MM.1S (cell line): ENCODE measurements around the gene CD58.

Source experiments
- DNase-seq: peaks from one replicate; pipeline ENCODE4 v3.0.0-alpha.2; 2015
- H2AFZ ChIP-seq: fragments of 300-600 bp; sonication (generic); 2 replicates; pipeline ENCODE4 v1.6.0; 2016; ENCODE audit warnings: antibody characterized with exemption, low read length
- H3F3A ChIP-seq: fragments of 300-600 bp; sonication (generic); 2 replicates; pipeline ENCODE4 v1.6.1; 2016; ENCODE audit warnings: mild to moderate bottlenecking, antibody characterized with exemption, low read length, moderate library complexity, mixed read lengths; ENCODE audit not compliant: insufficient read depth
- H3K27ac ChIP-seq: fragments of 300-600 bp; sonication (generic); 2 replicates; pipeline ENCODE4 v1.5.1; 2016; ENCODE audit warnings: mild to moderate bottlenecking, low read length
- H3K27me3 ChIP-seq: fragments of 300-600 bp; sonication (generic); replicated peaks from 2 replicates; pipeline ENCODE4 v1.6.0; 2016; ENCODE audit warnings: low read length; ENCODE audit not compliant: insufficient read depth
- H3K36me3 ChIP-seq: fragments of 300-600 bp; sonication (generic); replicated peaks from 2 replicates; pipeline ENCODE4 v1.6.1; 2016; ENCODE audit warnings: mild to moderate bottlenecking, low read length, mixed read lengths; ENCODE audit not compliant: insufficient read depth
- H3K4me1 ChIP-seq: fragments of 300-600 bp; sonication (generic); 2 replicates; pipeline ENCODE4 v1.6.1; 2016; ENCODE audit warnings: low read length, mixed read lengths
- H3K4me2 ChIP-seq: fragments of 300-600 bp; sonication (generic); 2 replicates; pipeline ENCODE4 v1.6.0; 2016; ENCODE audit warnings: low read depth, low read length
- H3K4me3 ChIP-seq: fragments of 300-600 bp; sonication (generic); 2 replicates; pipeline ENCODE4 v1.5.1; 2016; ENCODE audit warnings: low read length, mixed read lengths
- H3K79me2 ChIP-seq: fragments of 300-600 bp; sonication (generic); 2 replicates; pipeline ENCODE4 v1.6.1; 2016; ENCODE audit warnings: mixed run types, low read length, mixed read lengths
- H3K9ac ChIP-seq: fragments of 300-600 bp; sonication (generic); 2 replicates; pipeline ENCODE4 v1.6.1; 2016; ENCODE audit warnings: low read length, mixed read lengths
- H3K9me2 ChIP-seq: fragments of 300-600 bp; sonication (generic); replicated peaks from 2 replicates; pipeline ENCODE4 v1.6.1; 2016; ENCODE audit warnings: mild to moderate bottlenecking, low read length, mixed read lengths; ENCODE audit not compliant: insufficient read depth
- H3K9me3 ChIP-seq: fragments of 300-600 bp; sonication (generic); replicated peaks from 2 replicates; pipeline ENCODE4 v1.6.1; 2016; ENCODE audit warnings: mild to moderate bottlenecking, low read length, mixed read lengths; ENCODE audit not compliant: insufficient read depth
- H4K20me1 ChIP-seq: fragments of 300-600 bp; sonication (generic); 2 replicates; pipeline ENCODE4 v1.6.1; 2016; ENCODE audit warnings: mild to moderate bottlenecking, low read length, moderate library complexity, mixed read lengths; ENCODE audit not compliant: insufficient read depth
- EZH2 ChIP-seq: fragments of 300-600 bp; sonication (generic); optimal IDR thresholded peaks from 2 replicates; pipeline ENCODE3; 2017; ENCODE audit warnings: low read depth, mild to moderate bottlenecking, antibody characterized with exemption, low read length, mixed read lengths
- EZH2phosphoT487 ChIP-seq: fragments of 300-600 bp; sonication (generic); IDR thresholded peaks from 2 replicates; pipeline ENCODE4 v1.6.1; 2018; ENCODE audit warnings: antibody characterized with exemption, low read length
- TF ChIP-seq, protein P1 (sequence below): fragments of 300-600 bp; sonication (generic); IDR thresholded peaks from 2 replicates; pipeline ENCODE4 v1.5.1; 2016; ENCODE audit warnings: antibody characterized with exemption, low read length, mixed read lengths

The CD58 gene

GRCh38 chr1:116490588-116490987 is 80.2 kb downstream of the CD58 start:
- no peaks in the 10 kb centered on the region for H3F3A ChIP-seq
- H3K4me1 ChIP-seq = no peaks in the 10 kb centered on the region
- no peak overlapping the region for H2AFZ ChIP-seq
- H3K9me3 ChIP-seq = no peaks in the 10 kb centered on the region
- no peaks in the 10 kb centered on the region for H4K20me1 ChIP-seq
- no peaks in the 10 kb centered on the region for H3K79me2 ChIP-seq
- no peaks in the 10 kb centered on the region for H3K9me2 ChIP-seq
- H3K36me3 ChIP-seq = no peaks in the 10 kb centered on the region
- TF ChIP-seq EZH2 = no peak
- no peak for TF ChIP-seq EZH2phosphoT487
- TF ChIP-seq, protein P1, sequence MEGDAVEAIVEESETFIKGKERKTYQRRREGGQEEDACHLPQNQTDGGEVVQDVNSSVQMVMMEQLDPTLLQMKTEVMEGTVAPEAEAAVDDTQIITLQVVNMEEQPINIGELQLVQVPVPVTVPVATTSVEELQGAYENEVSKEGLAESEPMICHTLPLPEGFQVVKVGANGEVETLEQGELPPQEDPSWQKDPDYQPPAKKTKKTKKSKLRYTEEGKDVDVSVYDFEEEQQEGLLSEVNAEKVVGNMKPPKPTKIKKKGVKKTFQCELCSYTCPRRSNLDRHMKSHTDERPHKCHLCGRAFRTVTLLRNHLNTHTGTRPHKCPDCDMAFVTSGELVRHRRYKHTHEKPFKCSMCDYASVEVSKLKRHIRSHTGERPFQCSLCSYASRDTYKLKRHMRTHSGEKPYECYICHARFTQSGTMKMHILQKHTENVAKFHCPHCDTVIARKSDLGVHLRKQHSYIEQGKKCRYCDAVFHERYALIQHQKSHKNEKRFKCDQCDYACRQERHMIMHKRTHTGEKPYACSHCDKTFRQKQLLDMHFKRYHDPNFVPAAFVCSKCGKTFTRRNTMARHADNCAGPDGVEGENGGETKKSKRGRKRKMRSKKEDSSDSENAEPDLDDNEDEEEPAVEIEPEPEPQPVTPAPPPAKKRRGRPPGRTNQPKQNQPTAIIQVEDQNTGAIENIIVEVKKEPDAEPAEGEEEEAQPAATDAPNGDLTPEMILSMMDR = no peak
- no peaks in the 10 kb centered on the region for H3K27me3 ChIP-seq
- H3K4me2 ChIP-seq = no peak overlapping the region
- H3K9ac ChIP-seq = no peak overlapping the region
- no peak overlapping the region for H3K27ac ChIP-seq
- H3K4me3 ChIP-seq = no peak overlapping the region
- no peak for DNase-seq

GRCh38 chr1:116489231-116489697 is 81.6 kb downstream of the CD58 start:
- no peaks in the 10 kb centered on the region for H3K4me1 ChIP-seq
- TF ChIP-seq, protein P1 = no peak
- H3K27me3 ChIP-seq = no peaks in the 10 kb centered on the region
- H3K9ac ChIP-seq = no peak overlapping the region
- H3K27ac ChIP-seq = no peak overlapping the region
- no peak overlapping the region for H2AFZ ChIP-seq
- H3K4me3 ChIP-seq = no peak overlapping the region
- no peaks in the 10 kb centered on the region for H3F3A ChIP-seq
- H3K9me3 ChIP-seq = no peaks in the 10 kb centered on the region
- no peaks in the 10 kb centered on the region for H3K36me3 ChIP-seq
- H4K20me1 ChIP-seq = no peaks in the 10 kb centered on the region
- H3K4me2 ChIP-seq = no peak overlapping the region
- H3K9me2 ChIP-seq = no peaks in the 10 kb centered on the region
- DNase-seq = no peak
- H3K79me2 ChIP-seq = no peaks in the 10 kb centered on the region

- TF ChIP-seq EZH2 (no peak), EZH2phosphoT487 (no peak)
- TF ChIP-seq, protein P1 = no peak
- no peaks in the 10 kb centered on the region for H3K4me1 ChIP-seq
- no peak overlapping the region for H2AFZ ChIP-seq
- no peaks in the 10 kb centered on the region for H3F3A ChIP-seq
- no peaks in the 10 kb centered on the region for H3K9me3 ChIP-seq
- no peak for DNase-seq
- no peak overlapping the region for H3K27ac ChIP-seq
- no peaks in the 10 kb centered on the region for H3K36me3 ChIP-seq
- no peak overlapping the region for H3K4me2 ChIP-seq
- H3K9me2 ChIP-seq = no peaks in the 10 kb centered on the region
- H3K4me3 ChIP-seq = no peak overlapping the region
- no peaks in the 10 kb centered on the region for H4K20me1 ChIP-seq
- no peak overlapping the region for H3K9ac ChIP-seq
- no peaks in the 10 kb centered on the region for H3K27me3 ChIP-seq
- no peaks in the 10 kb centered on the region for H3K79me2 ChIP-seq
Observed at GRCh38 chr1:116488071-116488470, 82.8 kb downstream of the CD58 start.
